ENCODE data around the gene CEP57.
"Not testable (repeated sequence)": the region's sequence is repeated elsewhere in the genome, so short reads cannot be mapped to it uniquely, and the experiment has no call there.

Gene CEP57

GRCh38 chr11:95867105-95867504 is 76.8 kb downstream of the CEP57 start:
- DNase-seq, result no peak

GRCh38 chr11:95870877-95871276 is 80.6 kb downstream of the CEP57 start:
- DNase-seq, result not testable (repeated sequence)

GRCh38 chr11:95877291-95877690 is 87.0 kb downstream of the CEP57 start:
- DNase-seq, result no peak
